NCI-H1092 (cell line): ENCODE results near the gene EFEMP2.

ENCODE experiments used
- DNase-seq: peaks from one replicate; lab custom pipeline; 2025; lab: John Stamatoyannopoulos, UW

Gene EFEMP2

GRCh38 chr11:65872586-65873317 is at the start of gene EFEMP2:
EFEMP2 (minus strand) TSS chr11:65872800; CDS start chr11:65872354, 446 bp downstream.
- no peak for DNase-seq

DNA sequence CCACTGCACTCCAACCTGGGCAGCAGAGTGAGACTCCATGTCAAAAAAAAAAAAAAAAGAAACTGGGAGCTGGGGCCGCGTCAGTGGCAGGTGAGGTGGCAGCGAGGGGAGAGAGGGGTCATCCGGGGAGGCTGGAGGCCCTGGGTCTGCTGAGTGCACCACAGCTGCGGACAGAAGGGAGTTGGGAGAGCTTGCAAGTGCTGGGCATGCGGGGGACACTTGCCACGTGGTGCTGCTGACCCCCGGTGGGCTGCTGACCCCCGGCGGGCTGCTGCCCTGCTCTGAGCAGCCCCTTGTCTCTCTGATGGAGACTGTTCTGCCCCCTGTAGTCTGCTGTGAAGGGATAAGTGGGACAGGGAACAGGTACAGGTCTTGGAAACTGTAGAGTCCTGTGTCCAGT is 49.3 kb upstream of the EFEMP2 start:
- no peak for DNase-seq

GRCh38 chr11:65921033-65921555 is 48.5 kb upstream of the EFEMP2 start:
- no peak for DNase-seq

GRCh38 chr11:65920372-65920802 is 47.8 kb upstream of the EFEMP2 start:
- DNase-seq: no peak

DNA sequence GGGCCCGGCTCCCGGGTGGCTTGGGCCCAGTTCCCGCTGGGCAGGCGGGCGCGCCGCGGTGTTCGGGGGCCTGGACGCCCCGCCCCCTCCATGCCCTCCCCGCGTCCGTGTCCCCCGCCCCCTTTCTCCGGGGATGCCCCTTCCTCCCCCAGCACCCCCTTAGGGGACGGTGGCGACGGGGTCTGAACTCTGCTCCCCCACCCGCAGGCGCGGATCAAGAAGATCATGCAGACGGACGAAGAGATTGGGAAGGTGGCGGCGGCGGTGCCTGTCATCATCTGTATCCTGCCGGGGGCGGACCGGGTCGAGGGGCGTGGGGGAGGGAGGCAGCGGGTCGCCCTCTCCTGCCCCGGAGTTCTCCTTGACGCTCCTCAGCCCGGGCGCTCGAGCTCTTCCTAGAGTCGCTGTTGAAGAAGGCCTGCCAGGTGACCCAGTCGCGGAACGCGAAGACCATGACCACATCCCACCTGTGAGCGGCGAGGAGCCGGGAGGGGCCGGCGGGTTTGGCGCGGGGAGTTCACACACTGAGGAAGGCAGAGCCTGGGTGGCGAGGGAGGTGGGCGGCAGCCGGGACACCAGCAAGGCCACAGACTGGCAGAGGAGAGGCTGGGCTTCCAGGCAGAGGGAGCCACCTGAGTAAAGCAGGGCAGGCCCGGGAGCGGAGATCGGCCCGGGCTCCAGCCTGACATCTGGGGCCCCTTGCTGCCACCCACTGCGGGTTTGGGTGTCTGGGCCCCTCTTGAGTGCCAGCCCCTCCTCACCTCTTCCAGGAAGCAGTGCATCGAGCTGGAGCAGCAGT is 47.2 kb upstream of the EFEMP2 start:
- DNase-seq: no peak

DNA sequence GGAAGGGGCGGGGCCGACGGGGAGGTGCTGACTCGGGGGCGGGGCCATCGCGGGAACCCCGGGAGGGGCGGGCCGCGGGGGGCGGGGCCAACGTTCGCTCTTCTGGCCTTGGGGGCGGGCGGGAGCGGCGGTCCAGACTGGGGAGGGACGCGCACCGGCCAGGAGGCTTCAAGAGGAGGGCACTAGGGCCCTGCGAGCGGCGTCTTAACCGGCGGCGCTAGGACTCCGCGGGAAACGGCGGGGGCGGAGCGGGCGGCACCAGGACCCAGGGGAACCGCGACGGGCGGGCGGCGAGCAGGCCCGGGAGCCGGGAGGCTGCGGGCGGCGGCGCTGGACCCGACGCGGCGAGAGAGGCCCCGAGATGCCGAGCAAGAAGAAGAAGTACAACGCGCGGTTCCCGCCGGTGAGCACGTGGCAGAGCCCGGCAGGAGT is 46.6 kb upstream of the EFEMP2 start, which contains the start of gene DRAP1:
DRAP1 (plus strand) TSS at position 286 of the 432 bp plus-strand sequence; CDS start at position 362, 76 bp downstream.
- peak; percentile 98 for DNase-seq

DNA sequence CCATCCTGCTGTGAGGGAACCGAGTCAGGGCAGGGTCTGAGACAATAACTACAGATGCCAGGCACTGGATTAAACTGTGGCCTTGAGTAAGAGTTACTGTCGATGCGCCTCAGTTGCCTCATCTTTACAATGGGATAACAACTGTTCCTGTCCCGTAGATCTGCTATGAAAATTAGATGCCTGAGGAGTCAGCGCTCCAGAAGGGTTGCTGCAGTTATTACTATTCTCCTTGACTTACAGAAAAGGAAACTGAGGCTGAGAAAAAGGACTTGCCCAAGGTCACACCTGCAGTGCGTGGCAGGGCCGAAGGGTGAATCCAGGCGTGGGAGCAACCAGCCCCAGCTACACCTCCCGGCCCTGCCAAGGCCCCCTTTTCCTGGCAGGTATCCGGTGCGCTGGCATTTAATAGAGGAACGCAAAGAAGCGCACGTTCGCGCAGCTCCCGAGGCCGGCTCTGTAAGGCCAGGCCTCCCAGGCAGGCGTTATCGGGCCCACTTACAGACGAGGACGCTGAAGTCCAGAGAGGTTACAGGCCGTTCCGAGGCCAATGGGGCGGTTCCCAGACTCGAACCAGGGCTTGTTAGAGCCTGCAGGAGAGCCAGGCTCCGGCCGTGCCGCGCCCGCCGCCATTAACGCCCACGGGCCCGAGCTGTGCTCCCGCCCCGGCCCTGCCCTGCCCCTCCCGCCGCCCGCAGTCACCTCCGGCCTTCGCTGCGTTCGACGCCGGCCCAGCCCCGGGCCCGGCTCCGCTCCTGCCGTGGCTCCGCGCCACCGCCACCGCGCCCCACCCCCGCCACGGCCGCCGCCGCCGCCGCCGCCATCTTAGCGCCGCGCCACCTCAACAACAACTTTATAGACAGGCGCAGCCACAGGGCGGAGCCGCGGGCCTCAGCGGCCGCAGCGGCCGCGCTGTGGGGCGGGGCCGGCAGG is 45.9 kb upstream of the EFEMP2 start, which contains the start of gene C11orf68:
C11orf68 (minus strand) TSS at position 852 of the 930 bp plus-strand sequence; CDS start at position 821, 31 bp downstream.
- DNase-seq: peak; percentile 40

- no peak for DNase-seq
These were observed 45.0 kb upstream of the EFEMP2 start for GRCh38 chr11:65917434-65918210.

GRCh38 chr11:65917077-65917433 is 44.5 kb upstream of the EFEMP2 start:
- no peak for DNase-seq

GRCh38 chr11:65916391-65916790 is 43.8 kb upstream of the EFEMP2 start:
- DNase-seq: no peak

DNA sequence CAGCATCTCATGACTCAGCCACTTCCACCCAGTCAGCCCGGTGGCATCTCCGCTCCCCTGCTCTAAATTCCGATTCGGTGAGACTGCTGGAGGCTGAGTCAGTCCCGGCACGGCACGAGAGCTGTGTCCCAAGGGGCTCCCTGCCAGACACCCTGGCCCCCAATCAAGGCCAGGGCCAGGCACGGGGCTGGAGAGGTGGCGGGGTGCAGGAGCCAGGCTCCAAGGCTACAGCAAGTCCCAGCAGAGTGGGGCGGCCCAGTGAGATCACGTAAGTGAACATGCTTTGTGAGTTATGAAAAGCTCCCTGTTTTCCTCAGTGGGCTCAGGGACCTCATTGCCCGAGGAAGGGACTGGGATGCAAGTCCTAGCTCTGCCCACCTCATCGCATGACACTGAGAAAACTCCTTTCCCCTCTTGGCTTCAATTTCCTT is 43.2 kb upstream of the EFEMP2 start:
- no peak for DNase-seq

DNA sequence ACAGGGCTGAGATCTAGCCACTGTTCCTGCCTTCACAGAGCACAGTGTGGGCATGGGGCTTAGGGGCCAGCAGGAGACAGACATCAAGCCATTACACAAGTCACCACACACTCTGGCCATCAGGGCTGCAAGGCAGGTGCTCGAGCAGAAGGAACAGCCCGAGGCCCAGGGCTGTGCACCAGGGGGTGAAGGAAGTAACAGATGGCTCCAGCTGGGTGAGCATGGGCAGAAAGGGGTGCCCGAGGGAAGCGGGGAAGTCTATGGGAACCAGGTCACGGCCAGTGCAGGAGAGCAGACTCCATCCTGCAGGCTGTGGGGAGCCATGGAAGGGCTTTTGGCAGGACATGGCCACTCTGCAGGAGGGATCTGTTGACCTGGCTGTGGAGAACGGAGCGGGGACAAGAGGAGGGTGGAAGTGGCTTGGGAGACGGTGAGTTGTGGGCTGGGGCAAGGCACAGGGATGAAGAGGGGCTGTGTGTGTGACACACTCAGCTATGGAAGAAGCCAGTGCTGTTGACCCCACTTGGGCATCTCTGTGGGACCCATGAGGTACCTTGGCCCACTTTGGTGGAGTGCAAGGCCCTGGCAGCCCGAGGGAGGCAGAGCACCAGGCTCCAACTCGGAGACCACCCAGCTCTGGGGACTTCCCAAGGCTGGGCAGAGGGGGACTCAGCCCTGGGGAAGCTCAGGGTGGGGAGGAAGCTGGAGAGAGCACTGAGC is 42.7 kb upstream of the EFEMP2 start:
- DNase-seq: no peak

DNA sequence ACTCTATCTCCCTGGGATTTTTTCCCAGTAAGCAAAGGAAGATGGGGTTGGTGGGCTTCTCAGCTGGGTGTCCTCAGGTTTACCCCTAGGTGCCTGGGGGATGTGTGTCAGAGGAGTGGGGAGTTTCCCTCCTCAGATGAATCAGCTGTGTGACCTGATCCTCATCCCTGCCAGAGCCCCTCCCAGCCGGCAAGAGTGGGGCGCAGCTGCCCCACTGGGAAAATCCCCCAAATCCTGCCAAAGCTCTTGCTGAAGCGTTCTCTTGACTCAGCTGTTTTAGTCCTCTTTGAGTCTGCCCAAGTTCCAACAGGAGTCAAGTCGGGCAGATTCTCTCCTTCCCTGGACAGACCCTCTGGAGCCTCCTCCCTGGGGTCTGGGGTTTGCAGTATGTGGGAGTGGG is 40.2 kb upstream of the EFEMP2 start:
- DNase-seq: no peak

DNA sequence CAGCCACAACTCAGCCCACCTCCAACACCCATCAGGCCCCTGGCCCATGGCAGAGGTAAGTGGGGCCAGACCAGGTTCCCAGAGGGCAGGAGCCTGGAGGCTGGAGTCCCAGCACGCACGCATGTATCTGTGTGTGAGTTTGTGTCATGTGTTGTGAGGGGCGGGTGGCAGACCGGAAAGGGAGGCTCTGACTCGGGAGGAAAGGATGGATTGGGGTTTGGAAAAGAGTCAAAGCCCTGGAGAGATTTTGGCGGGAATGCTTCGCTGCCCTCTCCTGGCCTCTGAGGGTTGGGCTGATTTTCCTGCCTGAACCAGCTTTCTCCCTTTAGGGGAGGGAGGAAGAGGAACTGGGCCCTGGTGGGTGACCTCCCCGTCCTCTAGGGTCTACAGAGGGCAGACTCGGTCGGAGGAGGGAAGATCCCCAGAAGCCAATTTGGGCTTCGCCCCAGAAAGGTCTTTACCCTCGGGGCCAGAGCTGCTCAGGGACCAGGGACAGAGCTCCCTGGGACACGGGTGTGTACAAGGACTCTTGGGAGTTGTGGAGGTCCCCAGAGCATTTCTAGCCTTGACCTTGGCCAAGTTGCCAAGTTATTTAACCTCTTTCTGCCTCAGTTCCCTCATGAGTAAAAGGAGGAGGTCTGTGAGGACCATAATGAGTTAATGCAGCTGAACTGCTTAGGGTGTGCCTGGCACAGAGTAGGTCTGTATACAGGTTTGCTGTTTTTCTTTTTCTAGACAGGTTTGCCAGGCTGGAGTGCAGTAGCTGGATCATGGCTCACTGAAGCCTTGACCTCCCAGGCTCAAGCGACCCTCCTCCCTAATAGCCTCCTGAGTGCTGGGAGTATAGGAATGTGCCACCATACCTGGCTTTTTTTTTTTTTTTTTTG is 39.3 kb upstream of the EFEMP2 start:
- peak; percentile 36 for DNase-seq

DNA sequence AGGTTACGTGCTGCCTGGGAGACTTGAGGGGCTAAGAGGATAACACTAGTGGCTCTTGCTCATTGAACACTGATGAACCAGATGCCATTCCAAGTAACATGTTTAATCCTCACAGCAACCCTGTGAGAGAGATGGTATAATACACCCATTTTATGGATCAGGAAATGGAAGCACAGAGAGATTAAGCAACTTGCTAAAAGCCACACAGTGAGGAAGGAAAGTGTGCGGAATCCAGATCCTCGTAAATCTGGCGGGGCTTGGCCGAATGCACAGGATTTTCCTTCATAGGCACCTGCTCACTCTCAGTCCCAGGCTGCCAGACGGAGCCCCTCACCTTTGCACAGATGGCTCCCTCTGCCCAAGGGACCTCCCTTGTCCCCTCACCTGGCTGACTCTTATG is 35.3 kb upstream of the EFEMP2 start:
- no peak for DNase-seq

DNA sequence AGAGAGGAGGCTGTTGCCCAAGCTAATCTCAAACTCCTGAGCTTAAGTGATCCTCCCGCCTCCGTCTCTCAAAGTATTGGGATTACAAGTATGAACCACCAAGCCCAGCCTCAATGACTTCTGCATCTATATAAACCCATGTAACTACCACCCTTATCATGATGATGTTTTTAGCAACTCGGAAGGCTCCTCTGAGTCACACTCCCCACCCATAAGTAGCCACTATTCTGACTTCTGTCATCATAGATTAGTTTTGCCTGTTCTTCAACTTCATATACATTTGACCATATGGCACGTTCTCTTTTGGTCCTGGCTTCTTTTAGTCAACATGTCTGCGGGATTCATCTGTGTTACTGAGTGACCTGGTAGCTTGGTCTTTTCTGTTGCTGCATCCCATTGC is 34.0 kb upstream of the EFEMP2 start:
- DNase-seq: no peak

GRCh38 chr11:65903715-65904114 is 31.1 kb upstream of the EFEMP2 start:
- no peak for DNase-seq

- DNase-seq: no peak
These were observed 30.5 kb upstream of the EFEMP2 start for GRCh38 chr11:65903068-65903481.

GRCh38 chr11:65900899-65901180 is 28.2 kb upstream of the EFEMP2 start:
- no peak for DNase-seq
